ENCODE results near the gene PBOV1.
"Not testable (repeated sequence)": the region's sequence is repeated elsewhere in the genome, so short reads cannot be mapped to it uniquely, and the experiment has no call there.

PBOV1 gene

GRCh38 chr6:138237463-138237862 lies 19.2 kb upstream of the PBOV1 start:
- no peak for DNase-seq (ENCODE audit: low spot score)

GRCh38 chr6:138235693-138236092 lies 17.4 kb upstream of the PBOV1 start:
- DNase-seq (ENCODE audit: low spot score): no peak

GRCh38 chr6:138235205-138235604 lies 16.9 kb upstream of the PBOV1 start:
- no peak for DNase-seq (ENCODE audit: low spot score)

GRCh38 chr6:138234363-138234762 lies 16.1 kb upstream of the PBOV1 start:
- DNase-seq (ENCODE audit: low spot score): no peak

- no peak for DNase-seq (ENCODE audit: low spot score)
Observed at GRCh38 chr6:138231381-138231886, 13.1 kb upstream of the PBOV1 start.

GRCh38 chr6:138230759-138231380 lies 12.6 kb upstream of the PBOV1 start:
- no peak for DNase-seq (ENCODE audit: low spot score)

- no peak for DNase-seq (ENCODE audit: low spot score)
Observed at GRCh38 chr6:138230221-138230620, 11.9 kb upstream of the PBOV1 start.

- DNase-seq (ENCODE audit: low spot score): no peak
Observed at GRCh38 chr6:138229663-138230179, 11.4 kb upstream of the PBOV1 start.

- DNase-seq (ENCODE audit: low spot score): no peak
Observed at GRCh38 chr6:138229072-138229471, 10.8 kb upstream of the PBOV1 start.

GRCh38 chr6:138227316-138227781 lies 9.1 kb upstream of the PBOV1 start:
- DNase-seq (ENCODE audit: low spot score): no peak

GRCh38 chr6:138226700-138227315 lies 8.5 kb upstream of the PBOV1 start:
- no peak for DNase-seq (ENCODE audit: low spot score)

- no peak for DNase-seq (ENCODE audit: low spot score)
Observed at GRCh38 chr6:138225953-138226352, 7.7 kb upstream of the PBOV1 start.

- DNase-seq (ENCODE audit: low spot score): no peak
Observed at GRCh38 chr6:138222901-138223546, 4.7 kb upstream of the PBOV1 start.

- DNase-seq (ENCODE audit: low spot score): no peak
Observed at GRCh38 chr6:138219901-138220300, 1.6 kb upstream of the PBOV1 start.

- DNase-seq (ENCODE audit: low spot score): no peak
Observed at GRCh38 chr6:138219398-138219797, 1.1 kb upstream of the PBOV1 start.

- DNase-seq (ENCODE audit: low spot score): no peak
Observed at GRCh38 chr6:138215093-138215782, 3.1 kb downstream of the PBOV1 start.

- not testable (repeated sequence) for DNase-seq (ENCODE audit: low spot score)
Observed at GRCh38 chr6:138212530-138212929, 5.8 kb downstream of the PBOV1 start.

GRCh38 chr6:138211601-138212000 lies 6.7 kb downstream of the PBOV1 start:
- DNase-seq (ENCODE audit: low spot score): no peak

GRCh38 chr6:138211048-138211581 lies 7.2 kb downstream of the PBOV1 start:
- peak; percentile 80 for DNase-seq (ENCODE audit: low spot score)

GRCh38 chr6:138206862-138207261 lies 11.4 kb downstream of the PBOV1 start:
- no peak for DNase-seq (ENCODE audit: low spot score)

GRCh38 chr6:138205437-138206094 lies 12.7 kb downstream of the PBOV1 start:
- DNase-seq (ENCODE audit: low spot score): no peak

Measured in globus pallidus (tissue), 1 donor.